ENCODE data around the gene MINK1.
"Not testable (repeated sequence)": the region's sequence is repeated elsewhere in the genome, so short reads cannot be mapped to it uniquely, and the experiment has no call there.

Gene MINK1

GRCh38 chr17:4846635-4847390 lies 13.7 kb downstream of the MINK1 start:
- DNase-seq (ENCODE audit: low read depth in 2 of 2): no peak

DNA sequence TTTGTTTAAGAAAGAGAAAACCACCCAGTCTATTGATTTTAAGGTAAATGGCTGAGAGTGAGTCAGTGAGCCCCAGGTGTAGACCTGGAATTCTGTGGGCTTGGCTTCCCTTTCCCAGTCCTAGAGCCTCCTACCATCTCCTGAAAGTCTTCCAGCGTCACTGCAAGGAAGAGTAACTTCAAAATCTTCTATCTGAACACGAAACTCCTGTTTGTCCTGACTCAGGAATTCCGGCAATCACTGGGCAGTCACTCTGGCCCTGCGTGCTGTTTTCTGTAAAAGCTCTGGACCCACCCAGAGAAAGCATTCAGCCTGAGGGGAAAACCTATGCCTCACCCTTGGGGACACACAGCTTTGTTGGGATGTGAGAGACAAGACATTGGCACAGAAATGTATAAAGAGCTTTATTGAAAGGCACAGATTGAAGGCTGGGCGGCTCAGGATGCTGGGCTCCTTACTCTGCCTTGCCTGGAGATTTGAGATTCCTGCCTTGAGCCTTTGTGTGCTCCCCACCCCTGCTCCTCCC lies 15.9 kb downstream of the MINK1 start:
- DNase-seq (ENCODE audit: low read depth in 2 of 2): no peak

DNA sequence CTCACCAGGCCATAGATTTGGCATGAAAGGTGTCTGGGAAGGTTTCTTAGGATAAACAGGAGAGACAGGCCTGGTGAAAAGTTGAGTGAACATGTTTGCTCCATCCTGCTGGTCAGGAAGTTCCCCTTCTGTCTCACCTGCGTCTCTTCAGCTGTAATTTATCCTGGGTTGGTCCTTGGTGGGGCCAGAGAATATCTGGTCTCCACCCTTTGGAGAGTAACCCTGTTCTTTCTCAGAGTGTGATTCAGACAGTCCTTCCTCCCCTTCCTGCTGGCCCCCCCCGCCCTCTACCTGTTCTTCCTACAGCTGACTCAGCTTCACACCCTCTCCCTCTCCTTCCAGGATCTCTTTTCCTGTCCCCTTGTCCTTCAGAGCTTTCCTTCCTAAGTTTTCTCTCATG lies 17.1 kb downstream of the MINK1 start:
- DNase-seq (ENCODE audit: low read depth in 2 of 2): no peak

DNA sequence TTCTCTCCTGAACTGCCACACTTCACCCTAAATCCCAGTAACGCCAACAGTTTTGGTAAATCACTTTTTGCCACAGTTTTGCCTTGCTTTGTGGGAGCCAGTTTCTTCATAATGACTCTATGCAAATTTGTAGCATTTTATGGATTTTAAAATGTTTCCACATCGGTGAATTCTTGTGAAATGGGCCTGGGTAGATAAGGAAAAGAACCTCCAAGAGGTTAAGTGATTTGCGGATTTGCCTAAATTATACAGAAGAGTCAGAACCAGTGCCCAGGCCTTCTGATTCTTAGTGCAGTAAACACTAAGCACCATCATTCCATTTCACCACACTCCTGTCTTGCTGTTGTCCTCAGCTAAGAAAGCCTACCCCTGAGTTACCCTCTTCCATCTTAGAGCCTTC lies 17.9 kb downstream of the MINK1 start:
- DNase-seq (ENCODE audit: low read depth in 2 of 2): no peak

- peak; percentile 33 to 36 for DNase-seq (ENCODE audit: low read depth in 2 of 2)
Measured at GRCh38 chr17:4852567-4853207, 19.5 kb downstream of the MINK1 start.

DNA sequence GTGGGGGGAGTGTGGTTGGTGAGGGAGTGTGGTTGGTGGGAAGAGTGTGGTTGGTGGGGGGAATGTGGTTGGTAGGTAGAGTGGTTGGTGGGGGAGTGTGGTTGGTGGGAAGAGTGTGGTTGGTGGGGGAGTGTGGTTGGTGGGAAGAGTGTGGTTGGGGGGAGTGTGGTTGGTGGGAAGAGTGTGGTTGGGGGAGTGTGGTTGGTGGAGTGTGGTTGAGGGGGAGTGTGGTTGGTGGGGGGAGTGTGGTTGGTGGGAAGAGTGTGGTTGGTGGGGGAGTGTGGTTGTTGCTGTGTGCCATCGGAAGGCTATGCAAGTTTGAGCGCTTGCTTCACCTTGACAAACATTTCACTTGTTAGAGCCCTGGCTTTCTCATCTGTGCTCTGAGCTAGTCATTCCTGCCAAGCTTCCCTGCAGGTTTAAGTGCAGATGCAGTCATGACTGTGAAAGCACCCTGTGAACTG lies 20.1 kb downstream of the MINK1 start:
- DNase-seq (ENCODE audit: low read depth in 2 of 2): no peak

DNA sequence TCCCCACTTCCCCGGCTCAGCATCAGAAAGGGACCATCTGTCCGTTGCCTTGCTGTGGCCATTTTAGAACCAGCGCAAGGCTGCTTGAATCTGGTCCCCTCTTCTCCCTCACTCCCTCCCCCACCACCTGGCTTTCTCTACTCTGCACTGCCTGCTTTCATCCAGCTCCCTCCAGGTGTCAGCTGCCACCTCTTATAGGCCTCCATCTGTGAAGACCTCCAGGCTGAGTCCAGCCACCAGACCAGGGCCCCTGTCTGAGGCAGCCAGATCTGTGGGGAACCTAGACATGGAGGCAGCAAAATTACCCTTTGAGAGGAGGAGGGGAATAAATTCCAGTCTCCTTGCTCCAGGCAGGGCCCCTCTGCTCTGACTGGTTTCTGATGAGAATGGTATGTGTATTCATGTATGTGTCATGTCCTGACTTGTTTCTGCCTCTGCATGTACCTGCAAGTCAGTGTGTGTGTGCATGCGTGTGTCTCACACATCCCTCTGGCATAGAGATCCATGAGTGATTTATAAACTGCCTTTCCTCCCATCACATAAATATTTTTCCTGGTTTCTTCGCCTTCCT lies 21.1 kb downstream of the MINK1 start:
- DNase-seq (ENCODE audit: low read depth in 2 of 2): peak; percentile 42 to 57

GRCh38 chr17:4856271-4856936 lies 23.3 kb downstream of the MINK1 start:
- no peak for DNase-seq (ENCODE audit: low read depth in 2 of 2)

- no peak for DNase-seq (ENCODE audit: low read depth in 2 of 2)
Measured at GRCh38 chr17:4856937-4857314, 23.8 kb downstream of the MINK1 start.

GRCh38 chr17:4857347-4857746 lies 24.2 kb downstream of the MINK1 start:
- not testable (repeated sequence) for DNase-seq (ENCODE audit: low read depth in 2 of 2)

DNA sequence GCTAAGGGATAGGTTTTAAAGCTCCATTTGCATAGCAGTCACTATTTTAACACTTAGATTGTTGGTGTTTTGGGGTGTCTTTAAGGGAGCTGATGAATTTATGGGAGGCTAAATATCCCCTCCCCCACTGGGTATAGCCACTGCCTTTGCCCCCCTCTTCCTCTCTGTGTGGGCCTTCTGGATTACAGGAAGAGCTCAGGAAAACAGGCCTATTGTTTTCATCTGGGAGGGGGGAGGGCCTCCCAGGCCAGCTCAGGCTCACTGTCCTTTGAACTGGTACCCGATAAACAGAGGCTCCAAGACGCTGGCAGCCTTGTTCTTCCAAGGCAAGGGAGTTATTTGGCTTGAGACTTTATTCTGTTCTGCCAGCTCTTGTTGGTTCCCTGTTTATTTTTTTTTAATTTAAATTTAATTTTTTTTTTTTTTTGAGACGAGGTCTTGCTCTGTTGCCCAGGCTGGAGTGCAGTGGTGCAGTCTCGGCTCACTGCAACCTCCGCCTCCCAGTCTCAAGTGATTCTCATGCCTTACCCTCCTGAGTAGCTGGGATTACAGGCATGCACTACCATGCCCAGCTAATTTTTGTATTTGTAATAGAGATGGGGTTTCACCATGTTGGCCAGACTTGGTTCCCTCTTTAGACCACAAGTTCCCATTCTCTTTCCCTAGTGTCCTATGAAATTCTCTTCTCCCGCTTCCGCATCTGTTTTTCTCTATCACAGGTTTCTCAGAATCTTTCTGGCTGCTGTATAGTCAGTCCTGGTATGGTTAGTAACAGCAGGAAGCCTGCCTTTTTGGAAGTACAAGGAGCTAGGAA lies 25.1 kb downstream of the MINK1 start:
- no peak for DNase-seq (ENCODE audit: low read depth in 2 of 2)

DNA sequence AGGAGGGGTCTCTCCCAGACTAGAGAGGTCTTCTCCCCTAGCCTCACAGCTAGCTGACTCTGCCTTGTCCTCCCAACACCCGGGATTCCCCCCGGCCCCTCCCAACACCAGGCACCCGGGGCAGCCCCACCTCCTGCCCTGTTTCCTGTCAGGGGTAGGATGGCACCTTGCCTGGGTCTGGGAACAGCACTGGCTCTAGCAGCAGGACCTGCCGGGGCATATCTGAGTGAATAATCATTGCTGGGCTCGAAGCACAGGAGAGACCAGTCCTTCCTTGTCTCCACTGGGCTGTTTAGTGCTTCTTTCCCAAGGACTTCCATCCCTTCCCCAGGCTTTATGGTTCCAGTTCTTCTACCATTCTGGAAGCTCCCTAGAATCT lies 25.7 kb downstream of the MINK1 start:
- DNase-seq (ENCODE audit: low read depth in 2 of 2): no peak

GRCh38 chr17:4859816-4860625 lies 26.9 kb downstream of the MINK1 start:
- no peak for DNase-seq (ENCODE audit: low read depth in 2 of 2)

DNA sequence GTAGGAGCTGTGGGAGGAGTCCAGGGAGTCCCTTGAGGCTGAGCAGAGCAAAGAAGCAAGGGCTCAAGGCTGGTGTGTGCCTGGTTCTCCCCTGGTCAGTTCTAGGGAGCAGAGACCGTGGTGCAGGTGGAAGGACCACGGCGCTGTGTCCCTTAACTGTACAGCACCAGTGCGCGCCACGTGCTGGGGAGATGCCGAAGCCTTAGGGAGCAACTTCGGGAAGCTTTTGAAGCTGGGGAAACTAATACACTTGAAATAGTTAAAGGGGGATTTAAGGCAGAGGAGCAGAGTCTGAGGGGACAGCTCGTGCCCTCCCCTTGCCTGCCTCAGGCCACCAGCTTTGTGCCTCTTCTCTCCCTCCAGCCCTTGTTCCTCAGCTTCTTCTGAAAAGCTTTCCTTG lies 27.5 kb downstream of the MINK1 start:
- no peak for DNase-seq (ENCODE audit: low read depth in 2 of 2)

DNA sequence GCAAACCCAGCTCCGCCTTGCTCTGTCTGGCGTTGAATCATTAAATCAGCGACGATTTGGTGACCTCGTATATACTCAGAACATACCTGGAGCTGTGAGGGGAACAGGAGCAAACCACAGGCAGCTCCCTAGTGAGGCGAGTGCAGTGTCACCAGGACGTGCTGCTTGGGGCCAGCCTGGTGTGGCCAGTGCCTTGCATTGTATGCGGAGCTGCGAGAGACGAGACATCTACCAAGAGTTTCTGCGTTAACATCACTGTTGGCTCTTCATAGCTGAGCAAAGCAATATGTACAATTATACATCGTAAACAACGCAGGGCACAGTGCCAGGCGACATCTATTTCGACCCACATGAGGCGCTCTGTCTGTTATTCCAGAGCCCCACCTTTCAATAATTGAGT lies 27.9 kb downstream of the MINK1 start:
- no peak for DNase-seq (ENCODE audit: low read depth in 2 of 2)

DNA sequence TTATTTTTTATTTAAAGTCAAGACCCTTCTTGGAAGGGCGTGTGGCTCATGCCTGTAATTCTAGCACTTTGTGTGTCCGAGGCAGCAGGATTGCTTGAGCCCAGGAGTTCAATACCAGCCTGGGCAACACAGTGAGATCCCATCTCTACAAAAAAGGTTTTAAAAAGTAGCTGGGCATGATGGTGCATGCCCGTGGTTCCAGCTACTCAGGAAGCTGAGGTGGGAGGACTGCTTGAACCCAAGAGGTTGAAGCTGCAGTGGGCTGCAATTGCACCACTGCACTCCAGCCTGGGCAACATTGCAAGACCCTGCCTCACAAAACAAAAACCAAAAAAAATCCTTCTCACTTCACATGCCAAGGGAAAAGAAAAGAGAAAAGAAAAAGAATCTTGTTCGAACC lies 29.6 kb downstream of the MINK1 start:
- DNase-seq (ENCODE audit: low read depth in 2 of 2): no peak

DNA sequence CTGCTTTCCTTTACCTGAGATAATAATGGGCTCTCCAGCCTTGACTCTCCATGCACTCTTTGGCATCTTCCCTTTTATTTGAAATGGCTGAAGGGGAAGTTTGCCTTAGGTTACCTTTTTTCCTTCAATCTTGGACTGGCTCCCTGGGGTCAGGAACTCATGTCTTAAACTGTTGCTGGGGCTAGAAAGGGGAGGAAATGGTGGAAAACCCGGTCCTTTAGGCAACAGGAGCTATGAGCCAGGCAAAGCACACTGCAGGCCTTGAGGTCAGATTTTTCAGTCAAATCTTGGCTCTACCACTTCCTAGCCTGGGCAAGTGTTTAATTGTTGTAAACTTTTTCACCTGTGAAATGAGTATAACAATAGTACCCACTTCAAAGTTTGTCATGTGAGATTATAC lies 30.2 kb downstream of the MINK1 start:
- no peak for DNase-seq (ENCODE audit: low read depth in 2 of 2)

DNA sequence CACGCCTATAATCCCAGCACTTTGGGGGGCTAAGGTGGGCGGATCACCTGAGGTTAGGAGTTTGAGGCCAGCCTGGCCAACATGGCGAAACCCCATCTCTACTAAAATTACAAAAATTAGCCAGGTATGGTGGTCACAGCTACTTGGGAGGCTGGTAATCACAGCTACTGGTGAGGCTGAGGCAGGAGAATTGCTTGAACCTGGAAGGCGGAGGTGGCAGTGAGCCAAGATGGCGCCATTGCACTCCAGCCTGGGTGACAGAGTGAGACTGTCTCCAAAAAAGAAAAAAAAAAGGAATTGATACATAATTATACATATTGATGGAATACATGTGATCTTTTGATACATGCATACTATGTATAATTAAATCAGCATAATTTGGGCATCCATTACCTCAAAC lies 34.4 kb downstream of the MINK1 start:
- not testable (repeated sequence) for DNase-seq (ENCODE audit: low read depth in 2 of 2)

GRCh38 chr17:4869058-4869998 lies 36.2 kb downstream of the MINK1 start:
- DNase-seq (ENCODE audit: low read depth in 2 of 2): not testable (repeated sequence)

DNA sequence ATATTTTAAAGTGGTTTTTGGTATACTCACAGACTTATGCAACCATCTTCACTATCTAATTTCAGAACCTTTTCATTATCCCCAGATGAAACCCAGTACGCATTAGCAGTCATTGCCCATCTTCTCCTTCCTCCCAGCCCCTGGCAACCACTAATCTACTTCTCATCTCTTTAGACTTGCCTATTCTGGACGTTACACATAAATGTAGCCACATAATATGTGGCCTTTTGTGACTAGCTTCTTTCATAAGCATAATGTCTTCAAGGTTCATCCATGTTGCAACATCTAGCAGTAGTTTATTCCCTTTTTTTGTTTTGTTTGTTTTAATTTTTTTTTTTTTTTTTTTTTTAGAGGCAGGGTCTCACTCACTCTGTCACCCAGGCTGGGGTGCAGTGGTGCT lies 37.7 kb downstream of the MINK1 start:
- DNase-seq (ENCODE audit: low read depth in 2 of 2): no peak
